Measurements from ENCODE around the gene TMEM63A.
A peak's percentile ranks its signal among the peaks of the same experiment; 100 is the strongest.

The TMEM63A gene

DNA sequence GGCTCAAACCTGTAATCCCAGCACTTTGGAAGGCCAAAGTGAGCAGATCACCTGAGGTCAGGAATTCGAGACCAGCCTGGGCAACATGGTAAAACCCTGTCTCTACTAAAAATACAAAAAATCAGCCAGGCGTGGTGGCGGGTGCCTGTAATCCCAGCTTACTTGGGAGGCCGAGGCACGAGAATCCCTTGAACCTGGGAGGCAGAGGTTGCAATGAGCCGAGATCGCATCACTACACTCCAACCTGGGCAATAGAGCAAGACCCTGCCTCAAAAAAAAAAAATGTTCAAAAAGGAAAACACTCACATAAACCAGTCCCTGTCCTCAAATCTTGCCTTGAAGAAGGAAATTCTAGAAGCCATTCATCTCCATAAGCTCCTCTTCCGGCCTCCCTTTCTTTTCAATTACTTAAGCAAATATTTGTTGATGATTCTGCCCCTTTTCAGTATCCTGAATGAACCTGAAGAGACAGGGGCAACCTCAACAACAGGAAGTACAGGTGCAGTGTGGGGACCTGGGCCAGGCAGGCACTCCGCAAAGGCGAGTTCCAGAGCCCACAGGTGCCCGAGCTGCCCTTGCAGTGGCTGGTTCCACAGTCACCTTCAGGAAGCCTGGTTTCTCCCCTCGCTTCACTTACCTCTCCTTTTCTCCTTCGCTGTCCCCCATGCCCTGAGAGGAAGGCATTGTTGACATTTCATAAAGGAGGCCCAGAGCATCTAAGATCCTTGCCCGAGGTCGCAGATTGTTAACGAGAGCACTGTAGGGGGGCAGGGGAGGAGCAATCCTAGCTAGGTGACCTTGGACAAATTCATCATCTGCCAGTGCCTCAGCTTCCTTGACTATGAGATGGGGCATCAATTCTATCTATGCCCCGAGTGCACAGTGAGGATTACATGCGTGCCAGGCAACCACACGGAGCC, 15.7 kb upstream of the TMEM63A start:
- Histone ChIP-seq H3K4me1 (ENCODE audit: control insufficient read depth in 1 of 2, insufficient read depth in 2 of 2, low read length in 2 of 2) (peaks cover 4 to 5% of the 10 kb centered on the region in 2 experiments), H2AFZ (ENCODE audit: insufficient read depth, low read length, poor library complexity) (no peak overlapping the region), H3K14ac (ENCODE audit: low read length) (no peak overlapping the region), H3K18ac (ENCODE audit: low read length) (no peak overlapping the region), H3K9ac (ENCODE audit: low read length) (no peak overlapping the region), H2AK5ac (ENCODE audit: low read length) (no peak overlapping the region), H4K8ac (ENCODE audit: low read depth, low read length) (no peak overlapping the region), H2BK5ac (ENCODE audit: low read depth, low read length, poor library complexity) (no peak overlapping the region), H3K36me3 (ENCODE audit: control insufficient read depth in 1 of 2, insufficient read depth in 2 of 2, low read length in 2 of 2) (no peaks in the 10 kb centered on the region), H4K91ac (ENCODE audit: low read depth, low read length) (no peak overlapping the region), H3K27me3 (ENCODE audit: insufficient read depth, low read length) (no peaks in the 10 kb centered on the region), H3K79me2 (ENCODE audit: control insufficient read depth, insufficient read depth, low read length, poor library complexity) (no peaks in the 10 kb centered on the region), H4K12ac (ENCODE audit: low read depth, low read length) (no peak overlapping the region), H3K9me3 (ENCODE audit: insufficient read depth, low read depth, low read length) (no peaks in the 10 kb centered on the region), H3K23ac (ENCODE audit: low read length) (no peak overlapping the region), H2BK12ac (ENCODE audit: low read length) (no peak overlapping the region), H3K27ac (ENCODE audit: low read depth, low read length) (no peak overlapping the region), H3K4ac (ENCODE audit: low read depth, low read length) (no peak overlapping the region), H3K4me2 (ENCODE audit: low read length) (no peak overlapping the region), H3K4me3 (ENCODE audit: low read depth, low read length) (no peak overlapping the region), H3K79me1 (ENCODE audit: low read length) (peaks cover 1% of the 10 kb centered on the region), H2BK120ac (ENCODE audit: insufficient read depth, low read length, poor library complexity) (no peak overlapping the region)
- no peak for DNase-seq
- WGBS (ENCODE audit: extremely low coverage, insufficient coverage, insufficient read length), result no CpG with 5 or more reads among the region's 19 CpGs

DNA sequence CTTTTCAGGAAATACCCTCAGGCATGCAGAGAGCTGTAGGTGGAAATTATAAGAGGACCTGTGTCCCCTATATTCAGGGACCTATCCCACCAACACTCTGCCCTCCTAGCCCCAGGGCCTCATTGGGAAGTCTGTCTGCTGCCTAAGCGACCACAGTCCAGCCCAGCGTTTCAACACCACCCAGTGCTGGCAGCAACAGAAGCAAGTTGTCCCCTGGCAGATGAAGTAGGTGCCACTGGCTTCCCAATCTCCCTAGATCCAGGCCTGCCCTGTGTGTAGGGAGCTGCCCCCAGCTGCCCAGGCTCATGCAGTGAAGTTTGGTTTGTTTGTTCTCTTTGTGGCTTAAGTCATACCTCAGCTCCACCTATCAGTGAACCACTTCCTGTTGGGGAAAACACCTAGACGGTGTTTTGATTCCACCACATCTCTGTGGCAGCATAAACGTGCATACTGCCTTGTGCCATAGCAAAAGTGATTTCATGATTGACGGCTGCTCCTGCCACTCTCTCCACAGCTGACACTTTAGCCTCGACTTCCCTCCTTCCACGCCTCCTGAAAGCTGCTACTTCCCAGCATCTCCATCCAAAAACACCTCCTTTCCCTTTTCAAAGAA, 14.9 kb upstream of the TMEM63A start:
- no peak overlapping the region for H2AK5ac ChIP-seq (ENCODE audit: low read length)
- H4K91ac ChIP-seq (ENCODE audit: low read depth, low read length), result no peak overlapping the region
- H3K27me3 ChIP-seq (ENCODE audit: insufficient read depth, low read length), result no peaks in the 10 kb centered on the region
- H2BK12ac ChIP-seq (ENCODE audit: low read length), result no peak overlapping the region
- no peaks in the 10 kb centered on the region for H3K9me3 ChIP-seq (ENCODE audit: insufficient read depth, low read depth, low read length)
- H4K12ac ChIP-seq (ENCODE audit: low read depth, low read length), result peak overlapping the region; percentile 70
- no CpG with 5 or more reads among the region's 7 CpGs for WGBS (ENCODE audit: extremely low coverage, insufficient coverage, insufficient read length)
- no peak overlapping the region for H3K4me3 ChIP-seq (ENCODE audit: low read depth, low read length)
- H3K4ac ChIP-seq (ENCODE audit: low read depth, low read length), result no peak overlapping the region
- H2AFZ ChIP-seq (ENCODE audit: insufficient read depth, low read length, poor library complexity), result peak overlapping the region; percentile 26
- H3K79me2 ChIP-seq (ENCODE audit: control insufficient read depth, insufficient read depth, low read length, poor library complexity), result no peaks in the 10 kb centered on the region
- no peak overlapping the region for H3K23ac ChIP-seq (ENCODE audit: low read length)
- no peaks in the 10 kb centered on the region for H3K36me3 ChIP-seq (ENCODE audit: control insufficient read depth in 1 of 2, insufficient read depth in 2 of 2, low read length in 2 of 2)
- no peak overlapping the region for H2BK5ac ChIP-seq (ENCODE audit: low read depth, low read length, poor library complexity)
- H4K8ac ChIP-seq (ENCODE audit: low read depth, low read length), result peak overlapping the region; percentile 55
- H3K18ac ChIP-seq (ENCODE audit: low read length), result peak overlapping the region; percentile 22
- no peak for DNase-seq
- no peak overlapping the region for H2BK120ac ChIP-seq (ENCODE audit: insufficient read depth, low read length, poor library complexity)
- H3K27ac ChIP-seq (ENCODE audit: low read depth, low read length), result no peak overlapping the region
- H3K4me2 ChIP-seq (ENCODE audit: low read length), result no peak overlapping the region
- H3K4me1 ChIP-seq (ENCODE audit: control insufficient read depth in 1 of 2, insufficient read depth in 2 of 2, low read length in 2 of 2), result peaks cover 4 to 5% of the 10 kb centered on the region in 2 experiments
- peak overlapping the region; percentile 45 for H3K14ac ChIP-seq (ENCODE audit: low read length)
- H3K79me1 ChIP-seq (ENCODE audit: low read length), result peaks cover 1% of the 10 kb centered on the region
- no peak overlapping the region for H3K9ac ChIP-seq (ENCODE audit: low read length)

DNA sequence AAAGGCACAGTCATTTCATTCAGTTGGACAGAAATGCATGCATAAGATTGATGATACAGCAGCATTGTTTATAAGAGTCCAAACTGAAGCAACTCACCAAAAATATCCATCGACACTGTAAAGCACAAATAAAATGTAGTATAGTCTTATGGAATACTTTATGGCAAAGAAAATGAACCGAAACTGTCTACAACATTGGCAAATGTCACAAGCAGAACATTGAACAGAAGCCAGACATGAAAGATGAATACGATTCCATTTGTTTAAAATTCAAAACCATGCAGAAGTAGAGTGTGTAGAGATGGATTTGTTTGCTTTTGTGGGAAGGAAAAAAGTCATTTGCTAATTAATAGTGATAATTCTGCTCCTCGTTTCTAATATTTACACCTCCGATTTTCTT, 14.3 kb upstream of the TMEM63A start:
- Histone ChIP-seq H4K8ac (ENCODE audit: low read depth, low read length) (no peak overlapping the region), H2BK12ac (ENCODE audit: low read length) (no peak overlapping the region), H3K9ac (ENCODE audit: low read length) (no peak overlapping the region), H3K36me3 (ENCODE audit: control insufficient read depth in 1 of 2, insufficient read depth in 2 of 2, low read length in 2 of 2) (no peaks in the 10 kb centered on the region), H2BK120ac (ENCODE audit: insufficient read depth, low read length, poor library complexity) (no peak overlapping the region), H3K27ac (ENCODE audit: low read depth, low read length) (no peak overlapping the region), H3K18ac (ENCODE audit: low read length) (no peak overlapping the region), H3K79me1 (ENCODE audit: low read length) (peaks cover 1% of the 10 kb centered on the region), H3K4me1 (ENCODE audit: control insufficient read depth in 1 of 2, insufficient read depth in 2 of 2, low read length in 2 of 2) (peaks cover 4 to 5% of the 10 kb centered on the region in 2 experiments), H3K9me3 (ENCODE audit: insufficient read depth, low read depth, low read length) (no peaks in the 10 kb centered on the region), H3K23ac (ENCODE audit: low read length) (no peak overlapping the region), H4K91ac (ENCODE audit: low read depth, low read length) (no peak overlapping the region), H3K14ac (ENCODE audit: low read length) (no peak overlapping the region), H2AK5ac (ENCODE audit: low read length) (no peak overlapping the region), H2BK5ac (ENCODE audit: low read depth, low read length, poor library complexity) (no peak overlapping the region), H3K4me3 (ENCODE audit: low read depth, low read length) (no peak overlapping the region), H4K12ac (ENCODE audit: low read depth, low read length) (no peak overlapping the region), H3K27me3 (ENCODE audit: insufficient read depth, low read length) (no peaks in the 10 kb centered on the region), H2AFZ (ENCODE audit: insufficient read depth, low read length, poor library complexity) (no peak overlapping the region), H3K4me2 (ENCODE audit: low read length) (no peak overlapping the region), H3K79me2 (ENCODE audit: control insufficient read depth, insufficient read depth, low read length, poor library complexity) (no peaks in the 10 kb centered on the region), H3K4ac (ENCODE audit: low read depth, low read length) (no peak overlapping the region)
- WGBS (ENCODE audit: extremely low coverage, insufficient coverage, insufficient read length), result no CpG with 5 or more reads among the region's 5 CpGs
- DNase-seq, result no peak

DNA sequence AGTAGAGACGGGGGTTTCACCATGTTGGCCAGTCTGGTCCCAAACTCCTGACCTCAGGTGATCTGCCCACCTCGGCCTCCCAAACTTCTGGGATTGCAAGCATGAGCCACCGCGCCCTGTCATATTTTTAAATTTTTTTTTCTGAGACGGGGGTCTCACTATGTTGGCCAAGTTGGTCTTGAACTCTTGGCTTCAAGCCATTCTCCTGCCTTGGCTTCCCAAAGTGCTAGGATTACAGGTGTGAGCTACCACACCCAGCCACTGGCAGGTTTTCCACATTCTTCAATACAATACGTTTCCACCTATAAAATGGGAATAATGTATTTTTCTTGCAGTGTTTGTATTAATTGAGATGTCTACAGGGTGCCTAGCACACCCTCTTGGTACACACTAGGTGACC, 10.1 kb upstream of the TMEM63A start:
- Histone ChIP-seq H4K8ac (ENCODE audit: low read depth, low read length) (no peak overlapping the region), H4K12ac (ENCODE audit: low read depth, low read length) (no peak overlapping the region), H3K9ac (ENCODE audit: low read length) (no peak overlapping the region), H3K79me2 (ENCODE audit: control insufficient read depth, insufficient read depth, low read length, poor library complexity) (no peaks in the 10 kb centered on the region), H3K27me3 (ENCODE audit: insufficient read depth, low read length) (no peaks in the 10 kb centered on the region), H3K36me3 (ENCODE audit: control insufficient read depth in 1 of 2, insufficient read depth in 2 of 2, low read length in 2 of 2) (no peaks in the 10 kb centered on the region), H3K23ac (ENCODE audit: low read length) (no peak overlapping the region), H3K79me1 (ENCODE audit: low read length) (peaks cover 1% of the 10 kb centered on the region), H2AK5ac (ENCODE audit: low read length) (no peak overlapping the region), H2BK12ac (ENCODE audit: low read length) (no peak overlapping the region), H3K4ac (ENCODE audit: low read depth, low read length) (no peak overlapping the region), H3K14ac (ENCODE audit: low read length) (no peak overlapping the region), H3K27ac (ENCODE audit: low read depth, low read length) (no peak overlapping the region), H3K18ac (ENCODE audit: low read length) (no peak overlapping the region), H2AFZ (ENCODE audit: insufficient read depth, low read length, poor library complexity) (no peak overlapping the region), H3K4me3 (ENCODE audit: low read depth, low read length) (no peak overlapping the region), H2BK120ac (ENCODE audit: insufficient read depth, low read length, poor library complexity) (no peak overlapping the region), H3K9me3 (ENCODE audit: insufficient read depth, low read depth, low read length) (no peaks in the 10 kb centered on the region), H2BK5ac (ENCODE audit: low read depth, low read length, poor library complexity) (no peak overlapping the region), H3K4me1 (ENCODE audit: control insufficient read depth in 1 of 2, insufficient read depth in 2 of 2, low read length in 2 of 2) (peaks cover 4 to 5% of the 10 kb centered on the region in 2 experiments), H4K91ac (ENCODE audit: low read depth, low read length) (no peak overlapping the region), H3K4me2 (ENCODE audit: low read length) (no peak overlapping the region)
- DNase-seq, result no peak
- no CpG with 5 or more reads among the region's 6 CpGs for WGBS (ENCODE audit: extremely low coverage, insufficient coverage, insufficient read length)
